K562 (cell line): Measurements from ENCODE around the gene LRMDA. TPM values are rescaled to one million over a fixed set of nuclear protein-coding genes. Genes with fewer than 3 reads are reported as not detected.

Source experiments
- ETS2 ChIP-seq: IDR thresholded peaks from 2 replicates; pipeline ENCODE4 v1.6.1; 2016; ENCODE audit warnings: borderline replicate concordance, missing genetic modification characterization, mild to moderate bottlenecking, moderate library complexity, missing compliant biosample characterization; ENCODE audit not compliant: poor library complexity, severe bottlenecking
- FOS ChIP-seq: IDR thresholded peaks from 3 replicates; pipeline ENCODE4 v1.6.1; 2011; ENCODE audit not compliant: insufficient read length; ENCODE audit errors: extremely low read depth
- HNRNPL ChIP-seq: fragments of 200-400 bp; formaldehyde crosslinking; IDR thresholded peaks from 2 replicates; pipeline ENCODE4 v1.6.1; 2017; ENCODE audit warnings: low read depth, mild to moderate bottlenecking, low read length
- KAT2B ChIP-seq: IDR thresholded peaks from one replicate; pipeline ENCODE4 v1.6.1; 2012; ENCODE audit warnings: low read depth, mild to moderate bottlenecking, control low read depth, inconsistent platforms, low read length, moderate library complexity
- MAZ ChIP-seq, 2 experiments: fragments of 450-650 bp in 1 of 2; sonication (generic) in 1 of 2; formaldehyde crosslinking; IDR thresholded peaks in 1 of 2; conservative IDR thresholded peaks in 1 of 2; 2 replicates each; pipeline versions ENCODE4 v1.4.0 to v1.5.0; 2020; ENCODE audit warnings: mild to moderate bottlenecking in 1 of 2, missing genetic modification reagents in 1 of 2
- MED1 ChIP-seq: sonication (generic); formaldehyde crosslinking; IDR thresholded peaks from 2 replicates; pipeline ENCODE4 v1.8.1; 2023; ENCODE audit warnings: missing genetic modification reagents, borderline replicate concordance
- PCBP2 ChIP-seq: fragments of 200-400 bp; formaldehyde crosslinking; IDR thresholded peaks from 2 replicates; pipeline ENCODE4 v1.6.1; 2018; ENCODE audit warnings: low read length, low read depth, mild to moderate bottlenecking, moderate library complexity; ENCODE audit not compliant: poor library complexity, severe bottlenecking
- PHF8 ChIP-seq: fragments of 200-600 bp; sonication (generic); IDR thresholded peaks from 2 replicates; pipeline ENCODE4 v1.6.1; 2012; ENCODE audit warnings: mixed run types, mild to moderate bottlenecking, inconsistent platforms, low read length, moderate library complexity, borderline replicate concordance
- POLR2AphosphoS5 ChIP-seq: IDR thresholded peaks from 2 replicates; pipeline ENCODE4 v1.6.1; 2011; ENCODE audit warnings: mild to moderate bottlenecking, low read depth, low read length, moderate library complexity; ENCODE audit not compliant: control insufficient read depth, insufficient read depth
- SMAD1 ChIP-seq: fragments of 150-350 bp; IDR thresholded peaks from 2 replicates; pipeline ENCODE4 v1.6.1; 2014; ENCODE audit warnings: low read length, low read depth; ENCODE audit not compliant: partially characterized antibody
- SREBF2 ChIP-seq: sonication (generic); formaldehyde crosslinking; IDR thresholded peaks from 2 replicates; pipeline ENCODE4 v1.4.0; 2020; ENCODE audit warnings: mild to moderate bottlenecking, missing genetic modification reagents
- TCF3 ChIP-seq: sonication (generic); formaldehyde crosslinking; IDR thresholded peaks from 2 replicates; pipeline ENCODE4 v1.4.0; 2020; ENCODE audit warnings: mild to moderate bottlenecking, missing genetic modification reagents
- XRCC5 ChIP-seq: fragments of 200-400 bp; formaldehyde crosslinking; IDR thresholded peaks from 2 replicates; pipeline ENCODE4 v1.6.1; 2017; ENCODE audit warnings: low read depth, mild to moderate bottlenecking, low read length
- ZNF232 ChIP-seq: sonication (generic); formaldehyde crosslinking; IDR thresholded peaks from 2 replicates; pipeline ENCODE4 v1.8.0; 2022; ENCODE audit warnings: mild to moderate bottlenecking, missing genetic modification reagents
- polyA plus RNA-seq, 8 experiments: library from polyadenylated mRNA; depleted of rRNA in 4 of 8; stranded (reverse) in 5 of 8; unstranded in 3 of 8; fragments of >200 nt; fragmentation: Nextera tagmentation in 2 of 8; fragmentation: Illumina TruSeq in 1 of 8; extraction: Ambion mirVana in 2 of 8; extraction: Trizol in 1 of 8; gene quantifications; 2 replicates each; pipeline versions ENCODE4 v1.2.1 to v1.2.3, GENCODE V29; 2011 to 2014; ENCODE audit warnings: inconsistent platforms in 1 of 8, missing spikeins in 1 of 8
- total RNA-seq, 7 experiments: library from RNA; depleted of rRNA in 6 of 7; stranded (reverse); fragments of >200 nt in 6 of 7; fragmentation: Illumina TruSeq in 2 of 7; extraction: Trizol in 2 of 7; gene quantifications; 2 replicates each; pipeline versions ENCODE4 v1.2.1 to v1.2.3, GENCODE V29; 2011 to 2021; ENCODE audit warnings: low replicate concordance in 1 of 7
- TF ChIP-seq, protein P1 (sequence below), 2 experiments: IDR thresholded peaks; 2 replicates each; pipeline ENCODE4 v1.6.1; 2011; ENCODE audit warnings: borderline replicate concordance in 1 of 2, control low read depth in 1 of 2, low read depth in 1 of 2, low read length in 1 of 2, mild to moderate bottlenecking in 1 of 2, mixed read lengths in 1 of 2, moderate library complexity in 1 of 2; ENCODE audit not compliant: insufficient read depth in 1 of 2, insufficient read length in 1 of 2, poor library complexity in 1 of 2, severe bottlenecking in 1 of 2; ENCODE audit errors: extremely low read depth in 1 of 2
- TF ChIP-seq, protein P2 (sequence below): fragments of 450-650 bp; IDR thresholded peaks from 2 replicates; pipeline ENCODE4 v1.6.1; 2017; ENCODE audit warnings: mild to moderate bottlenecking, moderate library complexity
- TF ChIP-seq, protein P3 (sequence below): sonication (generic); formaldehyde crosslinking; IDR thresholded peaks from 2 replicates; pipeline ENCODE4 v1.8.1; 2022; ENCODE audit warnings: missing genetic modification reagents
- TF ChIP-seq, protein P4 (sequence below): sonication (generic); formaldehyde crosslinking; IDR thresholded peaks from 2 replicates; pipeline ENCODE4 v1.8.1; 2023; ENCODE audit warnings: mild to moderate bottlenecking, missing genetic modification reagents

Gene LRMDA
- total and polyA plus RNA-seq, 9 of the 15 experiments (the other 6 are each of a cell fraction or from before 2014, with no cell fraction given): 0.25 TPM; not detected in 8

DNA sequence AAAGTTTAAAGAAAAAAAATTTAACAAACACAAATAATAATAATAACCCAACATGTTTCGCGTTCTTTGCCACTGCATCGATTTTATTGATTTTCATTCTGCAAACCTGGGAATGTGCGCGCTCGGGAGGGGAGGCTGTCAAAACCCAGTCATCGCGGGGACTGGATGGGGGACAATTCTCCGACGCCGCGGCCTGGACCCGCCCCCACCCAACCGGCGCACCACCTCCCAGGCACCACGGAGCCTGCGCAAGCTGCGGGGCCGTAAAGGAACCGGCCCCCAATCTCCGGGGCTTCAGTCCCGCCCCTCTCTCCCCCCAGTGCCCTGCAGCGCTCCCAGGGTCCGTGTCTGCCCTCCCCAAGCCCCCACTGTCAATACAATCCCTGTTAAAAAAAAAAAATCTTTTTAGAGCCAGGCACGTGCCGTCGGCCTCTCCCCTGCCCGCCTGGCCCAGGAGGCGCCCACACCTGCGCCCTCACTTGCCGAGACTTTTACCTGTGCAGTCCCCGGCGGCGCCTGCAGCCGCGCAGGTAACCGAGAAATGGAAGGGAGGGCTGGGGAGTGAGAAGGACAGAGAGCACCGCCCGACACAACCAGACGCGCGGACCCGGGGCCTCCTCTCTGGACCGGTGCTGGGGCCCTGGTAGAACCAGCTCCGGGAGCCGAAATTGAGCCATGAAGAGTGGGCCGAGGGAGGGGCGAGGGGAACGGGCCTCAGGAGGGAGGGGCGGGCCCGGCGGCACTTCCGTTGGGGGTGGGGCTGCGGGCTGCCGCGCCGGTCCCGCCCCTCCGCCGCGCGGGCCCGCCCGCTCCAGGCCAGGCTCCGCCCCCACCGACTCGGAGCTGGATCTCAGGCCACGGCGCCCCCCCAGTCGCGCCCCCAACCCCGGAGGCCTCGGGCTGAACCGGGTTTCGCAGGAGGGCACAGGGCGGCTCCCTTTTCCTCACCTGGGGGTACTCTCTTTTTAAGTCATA lies 22.2 kb upstream of the LRMDA start (continued):
- TF ChIP-seq, protein P1, sequence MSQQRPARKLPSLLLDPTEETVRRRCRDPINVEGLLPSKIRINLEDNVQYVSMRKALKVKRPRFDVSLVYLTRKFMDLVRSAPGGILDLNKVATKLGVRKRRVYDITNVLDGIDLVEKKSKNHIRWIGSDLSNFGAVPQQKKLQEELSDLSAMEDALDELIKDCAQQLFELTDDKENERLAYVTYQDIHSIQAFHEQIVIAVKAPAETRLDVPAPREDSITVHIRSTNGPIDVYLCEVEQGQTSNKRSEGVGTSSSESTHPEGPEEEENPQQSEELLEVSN (IDR thresholded peaks at IDR 0.05; ENCODE audit: borderline replicate concordance in 1 of 2, extremely low read depth in 1 of 2, insufficient read depth in 1 of 2, insufficient read length in 1 of 2, low read depth in 1 of 2, low read length in 1 of 2, poor library complexity in 1 of 2, severe bottlenecking in 1 of 2): peak in 1 of 2 experiments; percentile 8
- TF ChIP-seq MAZ (CRISPR knock-in tag; conservative IDR thresholded peaks at IDR 0.05 in 1 of 2, IDR thresholded peaks at IDR 0.05 in 1 of 2): peak; percentile 60 to 80
- no peak for TF ChIP-seq ETS2
- no peak for TF ChIP-seq HNRNPL
- TF ChIP-seq TCF3 (CRISPR knock-in tag): no peak
- TF ChIP-seq SREBF2 (CRISPR knock-in tag): no peak
- TF ChIP-seq SMAD1: no peak
- TF ChIP-seq FOS: no peak
- TF ChIP-seq MED1 (CRISPR knock-in tag): no peak
- TF ChIP-seq, protein P2, sequence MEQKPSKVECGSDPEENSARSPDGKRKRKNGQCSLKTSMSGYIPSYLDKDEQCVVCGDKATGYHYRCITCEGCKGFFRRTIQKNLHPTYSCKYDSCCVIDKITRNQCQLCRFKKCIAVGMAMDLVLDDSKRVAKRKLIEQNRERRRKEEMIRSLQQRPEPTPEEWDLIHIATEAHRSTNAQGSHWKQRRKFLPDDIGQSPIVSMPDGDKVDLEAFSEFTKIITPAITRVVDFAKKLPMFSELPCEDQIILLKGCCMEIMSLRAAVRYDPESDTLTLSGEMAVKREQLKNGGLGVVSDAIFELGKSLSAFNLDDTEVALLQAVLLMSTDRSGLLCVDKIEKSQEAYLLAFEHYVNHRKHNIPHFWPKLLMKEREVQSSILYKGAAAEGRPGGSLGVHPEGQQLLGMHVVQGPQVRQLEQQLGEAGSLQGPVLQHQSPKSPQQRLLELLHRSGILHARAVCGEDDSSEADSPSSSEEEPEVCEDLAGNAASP: no peak
- no peak for TF ChIP-seq PCBP2
- TF ChIP-seq, protein P3, sequence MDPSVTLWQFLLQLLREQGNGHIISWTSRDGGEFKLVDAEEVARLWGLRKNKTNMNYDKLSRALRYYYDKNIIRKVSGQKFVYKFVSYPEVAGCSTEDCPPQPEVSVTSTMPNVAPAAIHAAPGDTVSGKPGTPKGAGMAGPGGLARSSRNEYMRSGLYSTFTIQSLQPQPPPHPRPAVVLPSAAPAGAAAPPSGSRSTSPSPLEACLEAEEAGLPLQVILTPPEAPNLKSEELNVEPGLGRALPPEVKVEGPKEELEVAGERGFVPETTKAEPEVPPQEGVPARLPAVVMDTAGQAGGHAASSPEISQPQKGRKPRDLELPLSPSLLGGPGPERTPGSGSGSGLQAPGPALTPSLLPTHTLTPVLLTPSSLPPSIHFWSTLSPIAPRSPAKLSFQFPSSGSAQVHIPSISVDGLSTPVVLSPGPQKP (CRISPR knock-in tag): no peak
- TF ChIP-seq POLR2AphosphoS5: no peak
- TF ChIP-seq, protein P4, sequence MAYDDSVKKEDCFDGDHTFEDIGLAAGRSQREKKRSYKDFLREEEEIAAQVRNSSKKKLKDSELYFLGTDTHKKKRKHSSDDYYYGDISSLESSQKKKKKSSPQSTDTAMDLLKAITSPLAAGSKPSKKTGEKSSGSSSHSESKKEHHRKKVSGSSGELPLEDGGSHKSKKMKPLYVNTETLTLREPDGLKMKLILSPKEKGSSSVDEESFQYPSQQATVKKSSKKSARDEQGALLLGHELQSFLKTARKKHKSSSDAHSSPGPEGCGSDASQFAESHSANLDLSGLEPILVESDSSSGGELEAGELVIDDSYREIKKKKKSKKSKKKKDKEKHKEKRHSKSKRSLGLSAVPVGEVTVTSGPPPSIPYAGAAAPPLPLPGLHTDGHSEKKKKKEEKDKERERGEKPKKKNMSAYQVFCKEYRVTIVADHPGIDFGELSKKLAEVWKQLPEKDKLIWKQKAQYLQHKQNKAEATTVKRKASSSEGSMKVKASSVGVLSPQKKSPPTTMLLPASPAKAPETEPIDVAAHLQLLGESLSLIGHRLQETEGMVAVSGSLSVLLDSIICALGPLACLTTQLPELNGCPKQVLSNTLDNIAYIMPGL: no peak
- TF ChIP-seq XRCC5: no peak
- TF ChIP-seq ZNF232 (CRISPR knock-in tag): no peak
- peak; percentile 58; the same call in 1 of the 2 replicates for TF ChIP-seq PHF8
- TF ChIP-seq KAT2B: no peak
